CD4-positive, alpha-beta T cell treated with Interferon gamma for 1 hour (primary cell): ENCODE measurements around the gene KRT73.

Experiments used
- DNase-seq: peaks from one replicate; pipeline ENCODE4 v3.0.0-alpha.2; 2020

KRT73 gene

GRCh38 chr12:52645120-52645761 is 26.9 kb upstream of the KRT73 start:
- peak; percentile 71 for DNase-seq

DNA sequence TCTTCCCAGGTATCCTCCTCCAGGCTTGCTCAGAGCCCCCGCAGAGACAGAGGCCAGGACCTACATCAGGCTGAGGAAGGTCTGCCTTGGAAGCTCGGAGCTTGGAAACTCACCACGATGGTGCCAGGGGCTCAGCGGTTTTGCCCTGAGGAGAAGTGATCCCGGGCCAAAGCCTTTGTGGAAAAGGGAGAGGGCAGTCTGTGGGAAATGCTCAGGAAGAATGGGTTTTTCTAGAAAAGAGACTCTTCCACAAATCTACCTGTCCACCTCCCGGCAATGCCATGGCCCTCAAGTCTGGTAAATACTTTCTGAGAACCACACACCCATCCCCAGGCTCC is 25.7 kb upstream of the KRT73 start:
- DNase-seq, result no peak

DNA sequence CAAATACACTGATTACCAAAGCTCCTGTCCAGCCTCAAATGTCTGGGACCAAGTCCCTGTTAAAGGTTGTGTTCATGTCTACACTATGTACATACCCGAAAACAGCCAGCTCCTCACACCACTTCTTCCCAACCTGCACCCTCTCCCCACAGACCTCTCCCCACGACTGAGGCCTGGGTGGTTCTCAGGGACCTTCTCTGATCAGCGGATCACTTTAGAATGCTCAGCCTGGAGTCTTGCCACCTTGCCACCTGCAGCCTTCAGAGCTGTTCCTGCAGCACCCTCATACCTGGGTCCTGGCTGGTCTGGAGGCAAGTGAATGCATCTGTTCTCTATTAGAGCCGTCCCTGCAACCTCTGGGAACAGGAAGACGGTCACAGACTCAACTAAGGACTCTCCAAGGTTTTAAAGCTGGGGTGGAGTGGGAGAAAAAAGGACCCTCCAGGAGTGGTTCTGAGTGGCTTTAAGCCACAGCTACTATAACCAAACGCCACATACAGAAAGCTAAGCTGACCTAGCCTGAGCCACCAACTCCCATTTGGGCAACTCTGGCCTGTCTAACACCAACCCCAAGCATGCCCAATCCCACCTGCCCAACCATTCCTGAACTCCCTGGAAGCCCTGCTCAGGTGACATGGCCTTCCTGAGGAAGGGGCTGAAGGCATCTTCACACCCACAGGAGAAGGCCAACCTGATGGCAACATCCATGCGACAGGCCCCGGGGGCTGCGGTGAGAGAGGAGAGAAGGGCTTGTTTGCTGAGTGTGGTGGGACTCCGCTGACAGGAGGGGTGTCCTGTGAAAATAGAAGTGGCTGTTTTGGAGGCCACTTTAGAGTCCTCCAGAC is 25.1 kb upstream of the KRT73 start:
- DNase-seq, result no peak

GRCh38 chr12:52641468-52641867 is 23.1 kb upstream of the KRT73 start:
- DNase-seq, result no peak

DNA sequence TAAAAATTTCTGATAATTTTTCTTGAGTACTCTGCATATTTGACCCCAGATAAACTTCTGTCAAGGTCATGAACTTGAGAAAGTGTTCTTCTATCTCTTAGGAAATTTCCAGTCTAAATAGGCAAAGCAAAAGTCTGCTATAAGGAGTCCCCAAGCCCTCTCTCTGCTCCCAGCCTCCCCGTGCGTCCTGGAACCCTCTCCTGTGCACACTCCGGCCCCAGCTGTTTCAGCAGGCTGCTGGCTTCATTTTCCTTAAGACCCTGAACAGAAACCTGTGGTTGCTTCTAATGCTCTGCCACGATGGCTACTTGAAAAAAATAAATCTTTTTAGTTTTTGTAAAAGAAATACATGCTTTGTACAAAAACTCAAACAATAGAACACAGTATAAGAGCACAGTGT is 18.9 kb upstream of the KRT73 start:
- DNase-seq, result no peak

DNA sequence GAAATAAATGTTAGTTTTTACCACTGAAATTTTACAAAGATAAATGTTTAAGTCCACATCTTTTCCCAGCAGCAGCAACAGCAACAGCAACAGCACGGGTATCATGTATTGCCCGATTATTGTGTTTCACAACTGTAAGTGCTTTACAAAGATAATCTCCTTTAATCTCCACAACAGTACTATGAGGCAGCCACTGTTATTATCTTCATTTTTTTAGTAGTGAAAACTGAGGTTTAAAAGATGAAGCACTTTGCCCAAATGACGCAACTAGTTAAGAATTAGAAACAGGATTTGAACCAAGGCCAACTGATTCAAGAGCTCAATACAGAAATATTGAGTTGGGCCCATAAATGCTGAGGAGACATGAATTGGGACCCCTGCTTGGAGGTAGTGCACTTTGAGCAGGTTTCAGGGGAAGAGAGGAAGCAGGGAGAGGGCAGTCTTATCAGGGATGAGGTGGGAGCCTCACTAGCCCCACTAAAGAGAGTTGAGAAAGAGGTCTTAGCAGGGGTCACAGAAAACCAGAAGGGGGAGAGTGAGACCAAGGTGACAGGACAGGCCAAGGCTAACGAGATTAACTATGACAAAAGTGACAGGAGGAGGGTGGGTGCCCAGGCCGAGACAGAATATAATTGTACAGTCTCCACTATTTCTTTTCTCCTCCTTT is 18.4 kb upstream of the KRT73 start:
- no peak for DNase-seq

GRCh38 chr12:52636189-52636588 is 17.8 kb upstream of the KRT73 start:
- no peak for DNase-seq

DNA sequence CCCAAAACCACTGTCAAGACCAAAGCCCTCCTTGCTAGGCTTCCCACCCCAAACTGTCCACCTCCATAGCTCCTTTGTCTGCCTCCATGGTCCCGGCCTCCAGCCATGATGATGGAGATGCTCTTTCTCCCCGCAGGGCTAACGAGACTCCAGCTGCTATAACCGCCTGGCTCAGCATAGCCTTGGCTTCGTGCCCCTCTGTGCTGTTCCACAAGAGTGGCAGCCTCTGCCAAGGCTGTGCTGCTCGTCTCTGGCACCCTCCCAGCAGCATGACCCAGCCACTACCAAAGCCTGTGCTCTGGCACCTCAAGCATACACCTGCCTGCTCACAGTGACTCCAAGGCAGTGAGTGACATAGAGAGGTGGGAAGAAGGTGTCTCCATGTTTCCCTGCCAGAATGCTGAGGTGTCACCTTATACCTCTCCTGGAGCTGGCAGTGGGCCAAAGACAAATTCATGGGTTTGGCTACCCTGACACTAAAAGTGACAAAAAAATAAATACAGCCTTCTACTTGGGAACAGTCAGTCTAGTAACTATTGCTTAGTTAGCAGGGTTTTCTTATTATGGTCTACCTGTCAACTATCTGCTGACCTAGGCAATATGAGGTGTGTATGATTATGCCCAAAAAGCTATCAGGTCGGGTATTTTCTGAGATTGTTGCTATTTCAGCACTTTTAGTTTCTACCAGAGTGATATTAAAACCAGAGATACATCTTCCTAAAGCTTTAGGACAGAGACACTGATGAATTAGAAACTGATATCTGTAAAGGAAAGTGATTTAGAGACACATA is 16.1 kb upstream of the KRT73 start:
- no peak for DNase-seq

- DNase-seq, result peak; percentile 10
Observed at GRCh38 chr12:52633383-52633782, 15.0 kb upstream of the KRT73 start.

DNA sequence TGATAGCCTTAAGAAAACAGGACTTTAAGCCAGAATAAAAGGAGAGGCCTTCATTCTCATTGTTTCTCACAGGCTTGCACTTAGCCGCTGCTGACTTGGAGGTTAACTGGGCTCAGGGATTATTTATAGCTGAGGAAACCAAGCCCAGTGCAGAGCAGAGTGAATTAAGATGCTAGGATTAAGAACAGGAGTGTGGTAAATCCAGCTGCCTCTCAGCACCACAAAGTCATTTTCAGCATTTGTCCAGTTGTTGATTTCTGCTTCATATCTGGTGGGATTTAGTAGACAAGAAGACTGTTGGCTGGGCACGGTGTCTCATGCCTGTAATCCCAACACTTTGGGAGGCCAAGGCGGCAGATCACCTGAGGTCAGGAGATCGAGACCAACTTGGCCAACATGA is 14.3 kb upstream of the KRT73 start:
- no peak for DNase-seq

DNA sequence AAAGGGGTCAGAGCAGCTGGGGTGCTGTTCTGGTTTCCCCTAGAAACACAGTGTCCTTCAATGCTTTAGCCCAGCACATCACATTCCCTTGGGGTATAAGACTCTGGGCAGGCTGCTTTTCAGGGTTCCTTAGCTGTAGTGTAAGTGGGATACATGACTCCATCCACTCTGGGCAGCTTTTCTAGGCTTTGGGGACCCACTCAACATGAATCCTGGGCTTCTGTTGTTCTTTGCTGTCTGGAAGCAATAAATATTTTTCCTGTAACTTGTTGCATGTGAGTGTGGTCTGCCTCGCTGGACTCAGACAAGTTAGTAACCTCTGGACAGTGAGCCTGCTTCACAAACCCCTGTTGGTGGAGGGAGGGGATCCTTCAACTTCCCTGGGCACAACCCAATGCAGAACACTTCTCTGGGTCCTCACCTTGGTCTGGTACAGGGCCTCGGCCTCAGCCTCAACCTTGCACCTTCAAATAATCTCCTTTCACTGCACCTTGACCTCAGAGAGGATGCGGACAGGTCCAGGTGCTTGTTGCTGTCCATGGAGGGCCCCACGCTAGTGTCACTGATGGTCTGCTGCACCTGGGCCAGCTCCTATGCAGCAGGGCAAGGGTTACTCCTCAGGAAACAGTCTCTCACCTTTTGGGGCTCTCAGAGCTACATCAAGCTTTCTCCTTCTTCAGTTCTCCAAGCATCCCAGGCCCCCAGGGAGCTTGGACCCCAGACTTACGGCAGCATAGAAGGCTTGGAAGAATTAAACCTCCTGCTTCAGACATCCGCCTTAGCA is 13.5 kb upstream of the KRT73 start:
- DNase-seq, result no peak

- DNase-seq, result no peak
Observed at GRCh38 chr12:52631264-52631663, 12.9 kb upstream of the KRT73 start.

GRCh38 chr12:52630599-52631200 is 12.3 kb upstream of the KRT73 start:
- no peak for DNase-seq

GRCh38 chr12:52630008-52630500 is 11.7 kb upstream of the KRT73 start:
- DNase-seq, result no peak

- no peak for DNase-seq
Observed at GRCh38 chr12:52629281-52630007, 11.1 kb upstream of the KRT73 start.

DNA sequence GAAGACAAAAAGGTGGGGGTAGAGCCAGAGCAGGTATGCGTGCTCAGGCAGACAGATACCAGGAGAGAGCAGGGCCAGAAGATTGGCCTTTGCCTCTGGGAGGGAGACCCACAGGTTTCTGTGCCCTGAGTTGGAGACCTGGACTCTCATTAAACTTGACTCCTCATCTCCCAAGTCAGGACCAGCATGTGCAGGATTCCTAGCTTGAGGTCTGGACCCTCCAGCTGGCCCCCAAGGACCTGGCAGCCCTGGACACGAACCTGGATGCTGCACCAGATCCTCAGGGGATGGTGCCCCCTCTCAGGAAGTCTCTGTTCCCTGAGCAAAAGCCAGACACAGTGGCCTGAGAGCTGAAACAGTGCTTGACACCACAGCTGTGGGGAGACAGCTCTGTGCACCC is 10.5 kb upstream of the KRT73 start:
- DNase-seq, result no peak

DNA sequence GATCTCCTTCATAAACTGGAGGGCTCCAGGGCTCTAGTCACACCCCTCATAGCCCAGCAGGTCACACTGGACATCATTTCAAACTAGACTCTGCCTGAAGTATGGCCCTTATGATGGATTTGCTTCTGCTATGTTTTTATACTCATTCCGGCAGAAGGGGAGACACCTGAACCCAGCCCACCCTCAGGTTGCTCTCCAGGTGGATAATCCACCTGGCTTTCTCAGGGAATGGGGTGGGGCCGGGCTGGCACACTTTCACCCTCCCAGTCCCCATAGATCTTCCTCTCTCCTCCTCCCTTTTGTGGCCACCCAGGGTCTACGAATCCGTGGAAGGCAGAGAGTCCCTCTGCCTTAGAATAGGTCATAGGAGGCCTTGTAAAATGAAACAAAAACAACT is 9.8 kb upstream of the KRT73 start:
- DNase-seq, result no peak

- no peak for DNase-seq
Observed at GRCh38 chr12:52627395-52628110, 9.2 kb upstream of the KRT73 start.

GRCh38 chr12:52622349-52622748 is 4.0 kb upstream of the KRT73 start:
- no peak for DNase-seq

GRCh38 chr12:52618866-52619265 is 507 bp upstream of the KRT73 start:
- DNase-seq, result no peak

- DNase-seq, result no peak
Observed at GRCh38 chr12:52617403-52617785, 965 bp downstream of the KRT73 start.
